WTC11 (cell line): ENCODE results near the gene MIEF2.

Experiments used
- ATF3 ChIP-seq: sonication (generic); formaldehyde crosslinking; conservative IDR thresholded peaks from 2 replicates; pipeline ENCODE4 v1.8.1; 2022; ENCODE audit warnings: mild to moderate bottlenecking, missing genetic modification reagents
- CTCF ChIP-seq: fragments of 200-600 bp; IDR thresholded peaks from 2 replicates; pipeline ENCODE4 v1.8.0; 2022; ENCODE audit warnings: antibody characterized with exemption
- ESRRA ChIP-seq: sonication (generic); formaldehyde crosslinking; IDR thresholded peaks from 2 replicates; pipeline ENCODE4 v1.8.1; 2022; ENCODE audit warnings: mild to moderate bottlenecking, missing genetic modification reagents, borderline replicate concordance
- MAX ChIP-seq: sonication (generic); formaldehyde crosslinking; IDR thresholded peaks from 2 replicates; pipeline ENCODE4 v1.8.0; 2022; ENCODE audit warnings: mild to moderate bottlenecking, missing genetic modification reagents
- NR2C2 ChIP-seq: sonication (generic); formaldehyde crosslinking; IDR thresholded peaks from 2 replicates; pipeline ENCODE4 v1.8.0; 2022; ENCODE audit warnings: mild to moderate bottlenecking, missing genetic modification reagents
- ZBTB21 ChIP-seq: sonication (generic); formaldehyde crosslinking; IDR thresholded peaks from 2 replicates; pipeline ENCODE4 v1.8.1; 2023; ENCODE audit warnings: mild to moderate bottlenecking, missing genetic modification reagents, borderline replicate concordance
- ZNF423 ChIP-seq: fragments of 250-450 bp; sonication (Bioruptor Pico); IDR thresholded peaks from 2 replicates; pipeline ENCODE4 v2.1.2; 2022; ENCODE audit warnings: mild to moderate bottlenecking, moderate library complexity

- TF ChIP-seq CTCF: no peak
- TF ChIP-seq ESRRA (CRISPR knock-in tag): no peak
- no peak for TF ChIP-seq ZBTB21 (CRISPR knock-in tag)
- TF ChIP-seq MAX: no peak
- TF ChIP-seq ATF3 (CRISPR knock-in tag): no peak
- no peak for TF ChIP-seq NR2C2 (CRISPR knock-in tag)
- TF ChIP-seq ZNF423 (CRISPR knock-in tag): no peak
These were observed 7.7 kb downstream of the MIEF2 start for GRCh38 chr17:18267927-18268711.
